H1 (cell line): ENCODE measurements around the gene ODAD3. TPM values are rescaled to one million over a fixed set of nuclear protein-coding genes. Genes with fewer than 3 reads are reported as not detected.

Experiments
- CTCF ChIA-PET: fragments of 300-600 bp; sonication (Branson Sonifier 250); formaldehyde crosslinking; loops from one replicate; lab custom pipeline; 2021; ENCODE audit not compliant: partially characterized antibody; lab: Charles Lee
- POLR2A ChIA-PET: fragments of 300-600 bp; sonication (Branson Sonifier 250); formaldehyde crosslinking; loops from one replicate; lab custom pipeline; 2021; ENCODE audit warnings: inconsistent platforms; ENCODE audit not compliant: partially characterized antibody; lab: Charles Lee
- DNase-seq, 2 experiments: peaks; one replicate each; pipeline versions ENCODE4 v3.0.0 to v3.0.0-alpha.2; 2010 to 2022; ENCODE audit warnings: low spot score in 2 of 2, low read depth in 1 of 2, mixed read lengths in 1 of 2
- FAIRE-seq: peaks from 2 replicates; lab custom pipeline; 2011; peaks lifted over from hg19 to GRCh38; lab: Jason Lieb, UNC
- H2AFZ ChIP-seq: 2 replicates; pipeline ENCODE4 v1.8.1; 2012; ENCODE audit warnings: low read length, inconsistent platforms
- H2AK5ac ChIP-seq: 2 replicates; pipeline ENCODE4 v1.6.1; 2013; ENCODE audit warnings: low read depth, low read length
- H2BK120ac ChIP-seq: replicated peaks from 2 replicates; pipeline ENCODE3; 2013; ENCODE audit warnings: low read depth, low read length, inconsistent platforms
- H2BK12ac ChIP-seq: 2 replicates; pipeline ENCODE4 v1.6.1; 2013; ENCODE audit warnings: low read depth, low read length
- H2BK15ac ChIP-seq: 2 replicates; pipeline ENCODE4 v1.6.1; 2013; ENCODE audit warnings: low read length
- H2BK20ac ChIP-seq: 2 replicates; pipeline ENCODE4 v1.6.1; 2013; ENCODE audit warnings: low read length
- H2BK5ac ChIP-seq: 2 replicates; pipeline ENCODE4 v1.6.1; 2013; ENCODE audit warnings: low read depth, low read length
- H3K14ac ChIP-seq: 2 replicates; pipeline ENCODE4 v1.6.1; 2013; ENCODE audit warnings: inconsistent platforms; ENCODE audit not compliant: insufficient read length
- H3K18ac ChIP-seq: 2 replicates; pipeline ENCODE4 v1.6.1; 2013; ENCODE audit warnings: low read length; ENCODE audit errors: extremely low read depth
- H3K23ac ChIP-seq: 2 replicates; pipeline ENCODE4 v1.6.1; 2013; ENCODE audit warnings: inconsistent platforms; ENCODE audit not compliant: insufficient read length
- H3K23me2 ChIP-seq: 2 replicates; pipeline ENCODE4 v1.6.1; 2013; ENCODE audit warnings: low read depth, low read length
- H3K27ac ChIP-seq: 2 replicates; pipeline ENCODE4 v1.6.1; 2011; ENCODE audit warnings: low read depth, low read length, inconsistent platforms
- H3K27me3 ChIP-seq, 4 experiments: replicated peaks in 1 of 4; 1 replicate in 1 of 4; 2 replicates in 3 of 4; pipeline versions ENCODE4 v1.6.1 to v1.8.1; 2011 to 2013; ENCODE audit warnings: low read length in 3 of 4, mild to moderate bottlenecking in 3 of 4, inconsistent platforms in 2 of 4, mixed read lengths in 2 of 4, moderate library complexity in 1 of 4; ENCODE audit not compliant: control insufficient read depth in 3 of 4, insufficient read depth in 3 of 4; ENCODE audit errors: extremely low read depth in 1 of 4
- H3K36me3 ChIP-seq, 4 experiments: 2 replicates each; pipeline versions ENCODE4 v1.6.1 to v1.8.1; 2011 to 2013; ENCODE audit warnings: mild to moderate bottlenecking in 4 of 4, low read length in 3 of 4, moderate library complexity in 2 of 4, control low read depth in 1 of 4, inconsistent platforms in 1 of 4; ENCODE audit not compliant: insufficient read depth in 4 of 4, control insufficient read depth in 2 of 4
- H3K4ac ChIP-seq: replicated peaks from 2 replicates; pipeline ENCODE3; 2013; ENCODE audit warnings: low read length, low read depth, mixed read lengths, inconsistent platforms; ENCODE audit not compliant: insufficient read length
- H3K4me1 ChIP-seq, 4 experiments: replicated peaks in 1 of 4; 1 replicate in 1 of 4; 2 replicates in 3 of 4; pipeline versions ENCODE4 v1.6.1 to v1.8.1; 2011 to 2013; ENCODE audit warnings: low read length in 3 of 4, inconsistent platforms in 2 of 4, mixed read lengths in 1 of 4; ENCODE audit not compliant: insufficient read depth in 4 of 4, control insufficient read depth in 3 of 4
- H3K4me2 ChIP-seq, 2 experiments: 2 replicates each; pipeline versions ENCODE4 v1.6.1 to v1.8.1; 2011 to 2013; ENCODE audit warnings: low read depth in 2 of 2, low read length in 2 of 2, control low read depth in 1 of 2, inconsistent platforms in 1 of 2, mild to moderate bottlenecking in 1 of 2; ENCODE audit not compliant: insufficient read depth in 1 of 2
- H3K4me3 ChIP-seq, 4 experiments: fragments of 200-600, 300-600 bp in 1 of 4; sonication (generic), shearing (Covaris generic), sonication (Bioruptor Twin) in 1 of 4; 2 replicates each; pipeline versions ENCODE4 v1.5.1 to v1.8.1; 2011 to 2016; ENCODE audit warnings: low read length in 4 of 4, low read depth in 3 of 4, control low read depth in 2 of 4, inconsistent platforms in 2 of 4, mild to moderate bottlenecking in 2 of 4, mixed read lengths in 1 of 4, moderate library complexity in 1 of 4; ENCODE audit not compliant: insufficient read depth in 2 of 4; ENCODE audit errors: extremely low read depth in 1 of 4
- H3K56ac ChIP-seq: replicated peaks from 2 replicates; pipeline ENCODE3; 2013; ENCODE audit warnings: low read depth, mild to moderate bottlenecking, mixed read lengths, low read length, inconsistent platforms; ENCODE audit not compliant: insufficient read length
- H3K79me1 ChIP-seq: 2 replicates; pipeline ENCODE4 v1.6.1; 2013; ENCODE audit warnings: low read depth, low read length, control low read depth
- H3K79me2 ChIP-seq, 2 experiments: 2 replicates each; pipeline versions ENCODE4 v1.6.1 to v1.8.1; 2012 to 2013; ENCODE audit warnings: low read length in 2 of 2, mild to moderate bottlenecking in 2 of 2, inconsistent platforms in 1 of 2; ENCODE audit not compliant: insufficient read depth in 2 of 2, control insufficient read depth in 1 of 2
- H3K9ac ChIP-seq, 4 experiments: replicated peaks in 1 of 4; 1 replicate in 1 of 4; 2 replicates in 3 of 4; pipeline versions ENCODE4 v1.6.1 to v1.8.1; 2011 to 2013; ENCODE audit warnings: low read depth in 3 of 4, low read length in 3 of 4, control low read depth in 2 of 4, mild to moderate bottlenecking in 2 of 4, moderate library complexity in 2 of 4, inconsistent platforms in 1 of 4; ENCODE audit errors: extremely low read depth in 1 of 4
- H3K9me3 ChIP-seq, 2 experiments: 2 replicates each; pipeline versions ENCODE4 v1.6.1 to v1.8.1; 2012 to 2013; ENCODE audit warnings: mild to moderate bottlenecking in 2 of 2, moderate library complexity in 2 of 2, control low read depth in 1 of 2, inconsistent platforms in 1 of 2, low read depth in 1 of 2, low read length in 1 of 2, mixed read lengths in 1 of 2; ENCODE audit not compliant: insufficient read depth in 2 of 2
- H4K20me1 ChIP-seq, 2 experiments: replicated peaks in 1 of 2; 2 replicates each; pipeline versions ENCODE3 to v1.8.1; 2011 to 2013; ENCODE audit warnings: inconsistent platforms in 2 of 2, low read length in 2 of 2, mild to moderate bottlenecking in 1 of 2; ENCODE audit not compliant: insufficient read depth in 2 of 2, control insufficient read depth in 1 of 2
- H4K5ac ChIP-seq: 2 replicates; pipeline ENCODE4 v1.6.1; 2013; ENCODE audit warnings: low read length, low read depth, mixed read lengths, inconsistent platforms; ENCODE audit not compliant: insufficient read length
- H4K8ac ChIP-seq: 2 replicates; pipeline ENCODE4 v1.8.0; 2013; ENCODE audit warnings: mild to moderate bottlenecking, moderate library complexity, low read length, inconsistent platforms; ENCODE audit not compliant: insufficient read depth; ENCODE audit errors: extremely low read depth
- H4K91ac ChIP-seq: replicated peaks from 2 replicates; pipeline ENCODE3; 2013; ENCODE audit warnings: low read length, mixed read lengths, inconsistent platforms; ENCODE audit not compliant: insufficient read length
- CBX5 ChIP-seq: fragments of 300-800, 300-1000 bp; sonication (generic); IDR thresholded peaks from 2 replicates; pipeline ENCODE4 v1.7.1; 2016; ENCODE audit warnings: antibody characterized with exemption, low read length, low read depth
- CEBPB ChIP-seq: IDR thresholded peaks from 2 replicates; pipeline ENCODE4 v1.6.1; 2012; ENCODE audit warnings: low read depth, low read length
- EGR1 ChIP-seq: IDR thresholded peaks from 2 replicates; pipeline ENCODE4 v1.6.1; 2011; ENCODE audit warnings: low read depth, low read length, borderline replicate concordance
- GTF2F1 ChIP-seq: IDR thresholded peaks from 2 replicates; pipeline ENCODE4 v1.6.1; 2012; ENCODE audit warnings: low read depth, low read length, improper control_type of control experiment, borderline replicate concordance
- HDAC2 ChIP-seq, 2 experiments: fragments of 300-600 bp in 1 of 2; sonication (generic) in 1 of 2; IDR thresholded peaks; 2 replicates each; pipeline ENCODE4 v1.6.1; 2011 to 2012; ENCODE audit warnings: low read depth in 2 of 2, low read length in 2 of 2, mild to moderate bottlenecking in 2 of 2, moderate library complexity in 2 of 2, borderline replicate concordance in 1 of 2, inconsistent platforms in 1 of 2
- JUN ChIP-seq: IDR thresholded peaks from 2 replicates; pipeline ENCODE4 v1.6.1; 2011; ENCODE audit warnings: low read depth, mild to moderate bottlenecking, improper control_type of control experiment, low read length
- POU5F1 ChIP-seq: IDR thresholded peaks from 2 replicates; pipeline ENCODE4 v1.6.1; 2011; ENCODE audit warnings: low read depth, mild to moderate bottlenecking, low read length, moderate library complexity
- RBBP5 ChIP-seq: IDR thresholded peaks from 2 replicates; pipeline ENCODE4 v1.7.1; 2012; ENCODE audit warnings: low read depth, mild to moderate bottlenecking, inconsistent platforms, low read length, moderate library complexity, borderline replicate concordance
- SUZ12 ChIP-seq: fragments of 200-600 bp; sonication (generic); IDR thresholded peaks from 2 replicates; pipeline ENCODE4 v1.6.1; 2012; ENCODE audit warnings: mild to moderate bottlenecking, inconsistent platforms, low read length, moderate library complexity, mixed read lengths
- TAF1 ChIP-seq: IDR thresholded peaks from 2 replicates; pipeline ENCODE4 v1.6.1; 2011; ENCODE audit warnings: mild to moderate bottlenecking, low read depth, low read length
- TAF7 ChIP-seq: optimal IDR thresholded peaks from 2 replicates; pipeline ENCODE3; 2011; ENCODE audit warnings: low read depth, mild to moderate bottlenecking, inconsistent platforms, low read length, moderate library complexity, borderline replicate concordance
- WGBS, 2 experiments: shearing (Covaris generic) in 1 of 2; methylation state at CpG; one replicate each; pipeline versions ENCODE4 v1.1.6 to v1.1.7; 2013 to 2015; ENCODE audit warnings: low lambda C conversion rate in 2 of 2, mixed read lengths in 2 of 2, inconsistent platforms in 1 of 2, low coverage in 1 of 2, missing lambda C conversion rate in 1 of 2; ENCODE audit not compliant: insufficient replicate concordance in 2 of 2, insufficient coverage in 1 of 2, insufficient read length in 1 of 2; ENCODE audit errors: extremely low coverage in 1 of 2, missing lambda C conversion rate in 1 of 2; 5-methylcytosine and 5-hydroxymethylcytosine counted together
- polyA plus RNA-seq, 7 experiments: library from polyadenylated mRNA; depleted of rRNA in 3 of 7; stranded (reverse) in 5 of 7; unstranded in 2 of 7; fragments of >200 nt in 5 of 7; fragments of 200-250 nt in 2 of 7; gene quantifications; 1 replicate in 5 of 7; 2 replicates in 1 of 7; 4 replicates in 1 of 7; pipeline versions ENCODE4 v1.2.1 to v1.2.3, GENCODE V29; 2011 to 2013; ENCODE audit warnings: missing spikeins in 2 of 7, mixed read lengths in 2 of 7
- total RNA-seq: library from RNA; stranded (reverse); fragmentation: NEBNext Ultra II Directional; extraction: Animal tissue kit (Norgen Biotek cat#: 25700); gene quantifications from 2 replicates; pipeline ENCODE4 v1.2.1, GENCODE V29; 2021
- TF ChIP-seq, protein P1 (sequence below): IDR thresholded peaks from 2 replicates; pipeline ENCODE4 v1.6.1; 2011; ENCODE audit warnings: low read length, improper control_type of control experiment

ODAD3 gene
- total and polyA plus RNA-seq, 2 of the 8 experiments (the other 6 are each of a cell fraction or from before 2014, with no cell fraction given): 2.1 to 2.2 TPM

DNA sequence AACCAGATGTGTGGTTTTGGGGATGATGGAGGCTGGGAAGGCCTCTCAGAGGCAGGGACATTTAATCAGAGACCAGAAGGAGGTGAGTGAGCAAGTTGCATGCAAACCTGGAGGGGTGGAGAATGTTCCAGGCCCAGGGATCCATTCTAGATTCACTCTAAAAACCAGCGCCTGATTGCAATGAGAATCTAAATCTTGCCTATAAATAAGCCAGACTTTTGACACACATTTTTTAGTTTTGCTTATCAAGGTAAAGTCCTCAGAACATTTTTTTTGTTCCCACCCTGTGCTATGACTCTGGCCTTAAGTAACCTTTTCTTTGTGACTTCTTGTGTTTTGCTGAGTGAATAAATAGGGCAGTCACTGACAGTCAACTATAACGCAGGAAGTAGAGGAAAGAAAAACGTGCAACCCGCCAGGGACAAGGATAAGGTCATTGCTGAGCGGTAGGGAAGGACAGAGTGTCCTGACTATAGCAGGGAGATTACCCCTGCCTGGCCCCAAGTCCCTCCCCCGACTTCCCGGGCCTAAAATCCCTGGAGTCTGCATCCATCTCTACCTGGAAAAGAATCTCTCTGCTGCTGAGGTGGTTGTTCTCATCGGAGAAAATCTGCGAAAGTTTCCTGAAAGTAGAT, 30.2 kb downstream of the ODAD3 start:
- Histone ChIP-seq H3K79me1 (no peaks in the 10 kb centered on the region), H3K4me1 (peaks cover 0 to 6% (median under 1%) of the 10 kb centered on the region in 4 experiments; a peak in 4 of 7 replicates), H2BK12ac (no peak overlapping the region), H3K4me3 (no peak overlapping the region), H3K14ac (no peak overlapping the region), H3K23me2 (peaks cover 1% of the 10 kb centered on the region; the same call in 1 of the 2 replicates), H3K36me3 (peaks cover 0 to 22% (median 10%) of the 10 kb centered on the region in 4 experiments; a peak in 5 of 8 replicates), H3K18ac (no peak overlapping the region), H3K56ac (no peak overlapping the region), H3K27ac (no peak overlapping the region), H3K79me2 (no peaks in the 10 kb centered on the region), H2AK5ac (no peak overlapping the region), H3K4ac (no peak overlapping the region), H3K23ac (no peak overlapping the region), H4K20me1 (no peaks in the 10 kb centered on the region), H2BK120ac (no peak overlapping the region), H4K91ac (no peak overlapping the region), H2BK15ac (no peak overlapping the region), H4K5ac (no peak overlapping the region), H2BK5ac (no peak overlapping the region), H4K8ac (no peak overlapping the region), H3K27me3 (no peaks in the 10 kb centered on the region), H2BK20ac (no peak overlapping the region), H2AFZ (no peak overlapping the region), H3K4me2 (no peak overlapping the region), H3K9me3 (no peaks in the 10 kb centered on the region), H3K9ac (no peak overlapping the region)
- FAIRE-seq (no peak), DNase-seq (no peak)
- CTCF ChIA-PET: interaction anchor here (2.1 to 4.4 kb wide), 4 partner anchors 11 to 24 kb away, joined by 11 to 69 read pairs (median 18); partner anchors contain the start of genes EPOR and RGL3
- POLR2A ChIA-PET: interaction anchor here (0.6 to 3.9 kb wide), 5 partner anchors 10 to 103 kb away, joined by 3 to 22 read pairs (median 9); partner anchors contain the start of gene RGL3
- WGBS, 2 experiments: 78% methylated on average over 9 of the region's 9 CpGs; no CpG with 5 or more reads in 1 of the 2 experiments
- TF ChIP-seq CEBPB (no peak), EGR1 (no peak), GTF2F1 (no peak), RBBP5 (no peak), SUZ12 (no peak), POU5F1 (no peak), HDAC2 (IDR thresholded peaks at IDR 0.05; ENCODE audit: borderline replicate concordance in 1 of 2, low read depth in 2 of 2, low read length in 2 of 2) (no peak), CBX5 (no peak), TAF1 (no peak), TAF7 (no peak), JUN (no peak)
- TF ChIP-seq, protein P1, sequence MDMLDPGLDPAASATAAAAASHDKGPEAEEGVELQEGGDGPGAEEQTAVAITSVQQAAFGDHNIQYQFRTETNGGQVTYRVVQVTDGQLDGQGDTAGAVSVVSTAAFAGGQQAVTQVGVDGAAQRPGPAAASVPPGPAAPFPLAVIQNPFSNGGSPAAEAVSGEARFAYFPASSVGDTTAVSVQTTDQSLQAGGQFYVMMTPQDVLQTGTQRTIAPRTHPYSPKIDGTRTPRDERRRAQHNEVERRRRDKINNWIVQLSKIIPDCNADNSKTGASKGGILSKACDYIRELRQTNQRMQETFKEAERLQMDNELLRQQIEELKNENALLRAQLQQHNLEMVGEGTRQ: no peak
